ENCODE measurements around the gene GATA6.

The GATA6 gene

DNA sequence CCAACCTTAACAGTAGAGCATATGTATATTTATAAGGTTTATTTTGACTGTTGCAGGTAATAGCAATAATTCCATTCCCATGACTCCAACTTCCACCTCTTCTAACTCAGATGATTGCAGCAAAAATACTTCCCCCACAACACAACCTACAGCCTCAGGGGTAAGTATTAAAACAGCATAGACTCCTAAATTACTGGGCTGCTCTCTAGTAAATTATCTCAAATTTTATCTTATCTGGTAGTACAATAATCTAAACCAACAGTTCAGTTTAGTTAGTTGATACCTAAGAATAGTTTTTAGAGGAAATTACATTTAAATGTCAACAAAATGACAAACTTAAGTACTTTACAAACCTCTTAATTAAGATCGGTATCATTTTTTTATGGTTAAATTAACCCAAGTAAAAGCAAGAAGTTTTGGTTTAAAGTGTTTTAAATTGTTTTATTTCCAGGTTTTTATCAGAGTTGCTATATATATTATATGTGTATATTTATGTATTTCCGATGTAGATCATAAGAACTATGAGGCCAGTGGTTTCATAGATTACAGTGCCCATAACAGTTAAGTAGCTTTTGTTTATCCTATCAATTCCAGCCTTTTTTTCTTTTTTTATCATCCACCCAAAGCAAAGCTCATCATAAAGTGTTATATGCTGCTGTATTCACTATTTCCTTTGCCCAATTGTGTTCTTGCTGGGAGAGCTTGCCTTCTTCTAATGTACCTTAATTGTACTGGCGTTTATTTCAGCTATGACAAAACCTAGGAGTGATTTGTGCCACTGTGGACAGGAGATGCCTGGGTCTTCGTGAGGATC lies 13.7 kb downstream of the GATA6 start (continued):
- TF ChIP-seq, protein P1, sequence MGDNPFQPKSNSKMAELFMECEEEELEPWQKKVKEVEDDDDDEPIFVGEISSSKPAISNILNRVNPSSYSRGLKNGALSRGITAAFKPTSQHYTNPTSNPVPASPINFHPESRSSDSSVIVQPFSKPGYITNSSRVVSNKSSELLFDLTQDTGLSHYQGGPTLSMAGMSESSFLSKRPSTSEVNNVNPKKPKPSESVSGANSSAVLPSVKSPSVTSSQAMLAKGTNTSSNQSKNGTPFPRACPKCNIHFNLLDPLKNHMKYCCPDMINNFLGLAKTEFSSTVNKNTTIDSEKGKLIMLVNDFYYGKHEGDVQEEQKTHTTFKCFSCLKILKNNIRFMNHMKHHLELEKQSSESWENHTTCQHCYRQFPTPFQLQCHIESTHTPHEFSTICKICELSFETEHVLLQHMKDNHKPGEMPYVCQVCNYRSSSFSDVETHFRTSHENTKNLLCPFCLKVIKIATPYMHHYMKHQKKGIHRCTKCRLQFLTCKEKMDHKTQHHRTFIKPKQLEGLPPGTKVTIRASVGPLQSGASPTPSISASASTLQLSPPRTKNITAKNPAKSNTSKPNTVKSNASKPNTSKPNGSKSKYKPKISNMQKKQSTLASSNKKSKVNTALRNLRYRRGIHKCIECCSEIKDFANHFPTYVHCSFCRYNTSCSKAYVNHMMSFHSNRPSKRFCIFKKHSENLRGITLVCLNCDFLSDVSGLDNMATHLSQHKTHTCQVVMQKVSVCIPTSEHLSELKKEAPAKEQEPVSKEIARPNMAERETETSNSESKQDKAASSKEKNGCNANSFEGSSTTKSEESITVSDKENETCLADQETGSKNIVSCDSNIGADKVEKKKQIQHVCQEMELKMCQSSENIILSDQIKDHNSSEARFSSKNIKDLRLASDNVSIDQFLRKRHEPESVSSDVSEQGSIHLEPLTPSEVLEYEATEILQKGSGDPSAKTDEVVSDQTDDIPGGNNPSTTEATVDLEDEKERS (tag by site-specific recombination; IDR thresholded peaks at IDR 0.05) = no peak
- TF ChIP-seq, protein P2, sequence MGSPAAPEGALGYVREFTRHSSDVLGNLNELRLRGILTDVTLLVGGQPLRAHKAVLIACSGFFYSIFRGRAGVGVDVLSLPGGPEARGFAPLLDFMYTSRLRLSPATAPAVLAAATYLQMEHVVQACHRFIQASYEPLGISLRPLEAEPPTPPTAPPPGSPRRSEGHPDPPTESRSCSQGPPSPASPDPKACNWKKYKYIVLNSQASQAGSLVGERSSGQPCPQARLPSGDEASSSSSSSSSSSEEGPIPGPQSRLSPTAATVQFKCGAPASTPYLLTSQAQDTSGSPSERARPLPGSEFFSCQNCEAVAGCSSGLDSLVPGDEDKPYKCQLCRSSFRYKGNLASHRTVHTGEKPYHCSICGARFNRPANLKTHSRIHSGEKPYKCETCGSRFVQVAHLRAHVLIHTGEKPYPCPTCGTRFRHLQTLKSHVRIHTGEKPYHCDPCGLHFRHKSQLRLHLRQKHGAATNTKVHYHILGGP (tag by site-specific recombination; IDR thresholded peaks at IDR 0.05) = peak; percentile 94
- TF ChIP-seq ZNF350 (tag by site-specific recombination; IDR thresholded peaks at IDR 0.05) (no peak), ZSCAN23 (tag by site-specific recombination; IDR thresholded peaks at IDR 0.05) (no peak), ZNF621 (tag by site-specific recombination; IDR thresholded peaks at IDR 0.05) (no peak), ZBTB17 (tag by site-specific recombination; IDR thresholded peaks at IDR 0.05) (peak; percentile 14; the same call in 1 of the 2 replicates), ZFP41 (tag by site-specific recombination; IDR thresholded peaks at IDR 0.05; ENCODE audit: borderline replicate concordance) (no peak), SETDB1 (IDR thresholded peaks at IDR 0.05; ENCODE audit: insufficient read length, low read length) (no peak), GFI1B (tag by site-specific recombination; IDR thresholded peaks at IDR 0.05) (no peak), YY2 (tag by site-specific recombination; IDR thresholded peaks at IDR 0.05) (no peak), ZBTB48 (tag by site-specific recombination; IDR thresholded peaks at IDR 0.05) (no peak), PRDM1 (tag by site-specific recombination; IDR thresholded peaks at IDR 0.05) (no peak), ZNF211 (tag by site-specific recombination; IDR thresholded peaks at IDR 0.05; ENCODE audit: low read depth) (no peak), ZNF792 (tag by site-specific recombination; IDR thresholded peaks at IDR 0.05) (no peak)
- TF ChIP-seq, protein P3, sequence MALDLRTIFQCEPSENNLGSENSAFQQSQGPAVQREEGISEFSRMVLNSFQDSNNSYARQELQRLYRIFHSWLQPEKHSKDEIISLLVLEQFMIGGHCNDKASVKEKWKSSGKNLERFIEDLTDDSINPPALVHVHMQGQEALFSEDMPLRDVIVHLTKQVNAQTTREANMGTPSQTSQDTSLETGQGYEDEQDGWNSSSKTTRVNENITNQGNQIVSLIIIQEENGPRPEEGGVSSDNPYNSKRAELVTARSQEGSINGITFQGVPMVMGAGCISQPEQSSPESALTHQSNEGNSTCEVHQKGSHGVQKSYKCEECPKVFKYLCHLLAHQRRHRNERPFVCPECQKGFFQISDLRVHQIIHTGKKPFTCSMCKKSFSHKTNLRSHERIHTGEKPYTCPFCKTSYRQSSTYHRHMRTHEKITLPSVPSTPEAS (tag by site-specific recombination; IDR thresholded peaks at IDR 0.05) = no peak; the same call in 1 of the 2 replicates
- TF ChIP-seq, protein P4, sequence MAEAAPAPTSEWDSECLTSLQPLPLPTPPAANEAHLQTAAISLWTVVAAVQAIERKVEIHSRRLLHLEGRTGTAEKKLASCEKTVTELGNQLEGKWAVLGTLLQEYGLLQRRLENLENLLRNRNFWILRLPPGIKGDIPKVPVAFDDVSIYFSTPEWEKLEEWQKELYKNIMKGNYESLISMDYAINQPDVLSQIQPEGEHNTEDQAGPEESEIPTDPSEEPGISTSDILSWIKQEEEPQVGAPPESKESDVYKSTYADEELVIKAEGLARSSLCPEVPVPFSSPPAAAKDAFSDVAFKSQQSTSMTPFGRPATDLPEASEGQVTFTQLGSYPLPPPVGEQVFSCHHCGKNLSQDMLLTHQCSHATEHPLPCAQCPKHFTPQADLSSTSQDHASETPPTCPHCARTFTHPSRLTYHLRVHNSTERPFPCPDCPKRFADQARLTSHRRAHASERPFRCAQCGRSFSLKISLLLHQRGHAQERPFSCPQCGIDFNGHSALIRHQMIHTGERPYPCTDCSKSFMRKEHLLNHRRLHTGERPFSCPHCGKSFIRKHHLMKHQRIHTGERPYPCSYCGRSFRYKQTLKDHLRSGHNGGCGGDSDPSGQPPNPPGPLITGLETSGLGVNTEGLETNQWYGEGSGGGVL (tag by site-specific recombination; IDR thresholded peaks at IDR 0.05) = peak; percentile 56
- TF ChIP-seq, protein P5, sequence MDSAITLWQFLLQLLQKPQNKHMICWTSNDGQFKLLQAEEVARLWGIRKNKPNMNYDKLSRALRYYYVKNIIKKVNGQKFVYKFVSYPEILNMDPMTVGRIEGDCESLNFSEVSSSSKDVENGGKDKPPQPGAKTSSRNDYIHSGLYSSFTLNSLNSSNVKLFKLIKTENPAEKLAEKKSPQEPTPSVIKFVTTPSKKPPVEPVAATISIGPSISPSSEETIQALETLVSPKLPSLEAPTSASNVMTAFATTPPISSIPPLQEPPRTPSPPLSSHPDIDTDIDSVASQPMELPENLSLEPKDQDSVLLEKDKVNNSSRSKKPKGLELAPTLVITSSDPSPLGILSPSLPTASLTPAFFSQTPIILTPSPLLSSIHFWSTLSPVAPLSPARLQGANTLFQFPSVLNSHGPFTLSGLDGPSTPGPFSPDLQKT (IDR thresholded peaks at IDR 0.05; ENCODE audit: borderline replicate concordance, low read depth, low read length) = no peak
- TF ChIP-seq, protein P6, sequence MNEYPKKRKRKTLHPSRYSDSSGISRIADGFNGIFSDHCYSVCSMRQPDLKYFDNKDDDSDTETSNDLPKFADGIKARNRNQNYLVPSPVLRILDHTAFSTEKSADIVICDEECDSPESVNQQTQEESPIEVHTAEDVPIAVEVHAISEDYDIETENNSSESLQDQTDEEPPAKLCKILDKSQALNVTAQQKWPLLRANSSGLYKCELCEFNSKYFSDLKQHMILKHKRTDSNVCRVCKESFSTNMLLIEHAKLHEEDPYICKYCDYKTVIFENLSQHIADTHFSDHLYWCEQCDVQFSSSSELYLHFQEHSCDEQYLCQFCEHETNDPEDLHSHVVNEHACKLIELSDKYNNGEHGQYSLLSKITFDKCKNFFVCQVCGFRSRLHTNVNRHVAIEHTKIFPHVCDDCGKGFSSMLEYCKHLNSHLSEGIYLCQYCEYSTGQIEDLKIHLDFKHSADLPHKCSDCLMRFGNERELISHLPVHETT (tag by site-specific recombination; IDR thresholded peaks at IDR 0.05) = 0 out of 2 replicates have a peak, but pooled peaks have one; percentile 16
- TF ChIP-seq, protein P7, sequence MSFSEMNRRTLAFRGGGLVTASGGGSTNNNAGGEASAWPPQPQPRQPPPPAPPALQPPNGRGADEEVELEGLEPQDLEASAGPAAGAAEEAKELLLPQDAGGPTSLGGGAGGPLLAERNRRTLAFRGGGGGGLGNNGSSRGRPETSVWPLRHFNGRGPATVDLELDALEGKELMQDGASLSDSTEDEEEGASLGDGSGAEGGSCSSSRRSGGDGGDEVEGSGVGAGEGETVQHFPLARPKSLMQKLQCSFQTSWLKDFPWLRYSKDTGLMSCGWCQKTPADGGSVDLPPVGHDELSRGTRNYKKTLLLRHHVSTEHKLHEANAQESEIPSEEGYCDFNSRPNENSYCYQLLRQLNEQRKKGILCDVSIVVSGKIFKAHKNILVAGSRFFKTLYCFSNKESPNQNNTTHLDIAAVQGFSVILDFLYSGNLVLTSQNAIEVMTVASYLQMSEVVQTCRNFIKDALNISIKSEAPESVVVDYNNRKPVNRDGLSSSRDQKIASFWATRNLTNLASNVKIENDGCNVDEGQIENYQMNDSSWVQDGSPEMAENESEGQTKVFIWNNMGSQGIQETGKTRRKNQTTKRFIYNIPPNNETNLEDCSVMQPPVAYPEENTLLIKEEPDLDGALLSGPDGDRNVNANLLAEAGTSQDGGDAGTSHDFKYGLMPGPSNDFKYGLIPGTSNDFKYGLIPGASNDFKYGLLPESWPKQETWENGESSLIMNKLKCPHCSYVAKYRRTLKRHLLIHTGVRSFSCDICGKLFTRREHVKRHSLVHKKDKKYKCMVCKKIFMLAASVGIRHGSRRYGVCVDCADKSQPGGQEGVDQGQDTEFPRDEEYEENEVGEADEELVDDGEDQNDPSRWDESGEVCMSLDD (tag by site-specific recombination; IDR thresholded peaks at IDR 0.05) = no peak
- TF ChIP-seq, protein P8, sequence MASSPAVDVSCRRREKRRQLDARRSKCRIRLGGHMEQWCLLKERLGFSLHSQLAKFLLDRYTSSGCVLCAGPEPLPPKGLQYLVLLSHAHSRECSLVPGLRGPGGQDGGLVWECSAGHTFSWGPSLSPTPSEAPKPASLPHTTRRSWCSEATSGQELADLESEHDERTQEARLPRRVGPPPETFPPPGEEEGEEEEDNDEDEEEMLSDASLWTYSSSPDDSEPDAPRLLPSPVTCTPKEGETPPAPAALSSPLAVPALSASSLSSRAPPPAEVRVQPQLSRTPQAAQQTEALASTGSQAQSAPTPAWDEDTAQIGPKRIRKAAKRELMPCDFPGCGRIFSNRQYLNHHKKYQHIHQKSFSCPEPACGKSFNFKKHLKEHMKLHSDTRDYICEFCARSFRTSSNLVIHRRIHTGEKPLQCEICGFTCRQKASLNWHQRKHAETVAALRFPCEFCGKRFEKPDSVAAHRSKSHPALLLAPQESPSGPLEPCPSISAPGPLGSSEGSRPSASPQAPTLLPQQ (tag by site-specific recombination; IDR thresholded peaks at IDR 0.05) = 0 out of 2 replicates have a peak, but pooled peaks have one; percentile 28
- TF ChIP-seq, protein P9, sequence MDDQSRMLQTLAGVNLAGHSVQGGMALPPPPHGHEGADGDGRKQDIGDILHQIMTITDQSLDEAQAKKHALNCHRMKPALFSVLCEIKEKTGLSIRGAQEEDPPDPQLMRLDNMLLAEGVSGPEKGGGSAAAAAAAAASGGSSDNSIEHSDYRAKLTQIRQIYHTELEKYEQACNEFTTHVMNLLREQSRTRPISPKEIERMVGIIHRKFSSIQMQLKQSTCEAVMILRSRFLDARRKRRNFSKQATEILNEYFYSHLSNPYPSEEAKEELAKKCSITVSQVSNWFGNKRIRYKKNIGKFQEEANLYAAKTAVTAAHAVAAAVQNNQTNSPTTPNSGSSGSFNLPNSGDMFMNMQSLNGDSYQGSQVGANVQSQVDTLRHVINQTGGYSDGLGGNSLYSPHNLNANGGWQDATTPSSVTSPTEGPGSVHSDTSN (CRISPR knock-in tag; IDR thresholded peaks at IDR 0.05) = no peak

All from HEK293 (cell line).